ENCODE data around the gene TRABD.

GRCh38 chr22:50192436-50193204 lies 6.9 kb downstream of the TRABD start:
- TF ChIP-seq CTCF (IDR thresholded peaks at IDR 0.05): no peak
- TF ChIP-seq POLR2A (IDR thresholded peaks at IDR 0.05): peak in 1 of 4 donors; percentile 6

Data from esophagus squamous epithelium (tissue), 4 donors.